ENCODE results near the gene SPINK6. TPM values are rescaled to one million over a fixed set of nuclear protein-coding genes. Genes with fewer than 3 reads are reported as not detected.

The SPINK6 gene, protein sequence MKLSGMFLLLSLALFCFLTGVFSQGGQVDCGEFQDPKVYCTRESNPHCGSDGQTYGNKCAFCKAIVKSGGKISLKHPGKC
- not detected in 2 replicates for total RNA-seq (2014; rRNA removed; shearing (Covaris generic); ENCODE audit: low replicate concordance)

DNA sequence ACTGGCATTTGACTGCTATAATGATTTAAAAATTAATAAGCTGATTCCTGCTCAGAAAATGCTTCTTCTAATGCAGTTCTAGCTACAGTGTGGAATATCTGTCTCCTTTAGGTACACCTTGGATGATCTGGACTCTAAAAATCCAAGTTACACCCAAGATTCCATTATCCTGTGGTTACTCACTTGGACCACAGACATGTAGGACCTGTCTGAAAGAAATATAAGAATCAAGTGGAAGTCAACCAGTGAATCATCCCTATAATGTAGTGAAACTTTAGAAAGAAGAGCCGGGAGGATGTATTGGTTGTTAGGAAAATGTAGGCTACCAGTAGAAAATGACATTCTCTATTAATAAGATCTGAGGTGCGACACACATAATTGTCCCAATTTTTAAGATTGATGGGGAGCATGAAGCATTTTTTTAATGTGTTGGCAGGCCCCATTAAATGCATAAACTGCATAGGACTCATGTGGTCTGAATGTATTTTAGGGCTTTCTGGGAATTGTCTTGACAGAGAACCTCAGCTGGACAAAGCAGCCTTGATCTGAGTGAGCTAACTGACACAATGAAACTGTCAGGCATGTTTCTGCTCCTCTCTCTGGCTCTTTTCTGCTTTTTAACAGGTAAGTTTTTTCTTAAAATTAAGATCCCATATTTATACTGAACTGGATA lies at the start of gene SPINK6:
SPINK6 (plus strand) TSS at position 512 of the 673 bp plus-strand sequence; CDS start at position 567, 55 bp downstream.
- DNase-seq (ENCODE audit: low read depth), result no peak

DNA sequence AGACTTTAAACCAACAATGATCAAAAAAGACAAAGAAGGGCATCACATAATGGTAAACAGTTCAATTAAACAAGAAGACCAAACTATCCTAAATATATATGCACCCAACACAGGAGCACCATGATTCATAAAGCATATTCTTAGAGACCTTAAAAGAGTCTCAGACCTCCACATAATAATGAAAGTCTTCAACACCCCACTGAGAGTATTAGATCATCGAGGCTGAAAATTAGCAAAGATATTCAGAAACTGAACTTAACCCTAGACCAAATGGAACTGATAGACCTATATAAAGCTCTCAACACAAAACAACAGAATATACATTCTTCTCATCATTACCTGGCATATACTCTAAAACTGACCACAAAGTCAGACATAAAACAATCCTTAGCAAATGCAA lies 46.2 kb upstream of the SPINK6 start:
- in situ Hi-C loops (cut with HindIII; ENCODE audit: low pct_unique_long_range_greater_than_20kb, low sequenced_read_pairs), result no loop called here
- no peak for DNase-seq (ENCODE audit: low read depth)

More for the DNA sequence above, at the start of gene SPINK6:
- in situ Hi-C loops (cut with HindIII; ENCODE audit: low pct_unique_long_range_greater_than_20kb, low sequenced_read_pairs), result no loop called here

DNA sequence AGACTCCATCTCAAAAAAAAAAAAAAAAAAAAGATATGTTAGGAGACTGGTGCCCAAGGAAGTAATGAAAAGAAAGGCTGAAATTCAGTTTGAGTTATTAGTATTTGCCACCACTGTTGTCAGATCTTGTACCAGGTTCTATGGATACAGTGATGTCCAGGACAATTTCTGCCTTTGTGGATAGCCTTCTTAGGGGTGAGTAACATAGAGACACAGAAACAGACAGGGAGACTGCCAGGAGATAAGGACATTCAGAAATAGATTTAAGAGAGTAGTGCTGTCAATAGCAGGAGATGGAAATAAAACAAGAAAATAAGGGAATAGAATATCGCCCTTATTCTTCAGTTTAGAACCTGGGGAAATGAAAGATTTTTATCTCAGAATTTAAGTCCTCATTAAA lies 40.8 kb upstream of the SPINK6 start:
- no peak for DNase-seq (ENCODE audit: low read depth)
- in situ Hi-C loops (cut with HindIII; ENCODE audit: low pct_unique_long_range_greater_than_20kb, low sequenced_read_pairs), result no loop called here

DNA sequence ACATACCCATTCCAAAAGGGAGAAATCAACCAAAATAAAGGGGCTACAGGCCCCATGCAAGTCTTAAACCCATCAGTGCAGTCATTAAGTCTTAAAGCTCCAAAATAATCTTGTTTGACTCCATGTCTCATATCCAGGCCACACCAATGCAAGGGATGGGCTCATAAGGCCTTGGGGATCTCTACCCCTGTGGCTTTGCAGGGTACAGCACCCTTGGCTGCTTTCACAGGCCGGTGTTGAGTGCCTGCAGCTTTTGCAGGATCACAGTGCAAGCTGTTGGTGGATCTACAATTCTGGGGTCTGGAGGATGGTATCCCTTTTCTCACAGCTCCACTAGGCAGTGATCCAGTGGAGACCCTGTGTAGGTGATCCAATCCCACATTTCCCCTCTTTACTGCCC lies 39.5 kb upstream of the SPINK6 start:
- no peak for DNase-seq (ENCODE audit: low read depth)
- in situ Hi-C loops (cut with HindIII; ENCODE audit: low pct_unique_long_range_greater_than_20kb, low sequenced_read_pairs), result no loop called here

DNA sequence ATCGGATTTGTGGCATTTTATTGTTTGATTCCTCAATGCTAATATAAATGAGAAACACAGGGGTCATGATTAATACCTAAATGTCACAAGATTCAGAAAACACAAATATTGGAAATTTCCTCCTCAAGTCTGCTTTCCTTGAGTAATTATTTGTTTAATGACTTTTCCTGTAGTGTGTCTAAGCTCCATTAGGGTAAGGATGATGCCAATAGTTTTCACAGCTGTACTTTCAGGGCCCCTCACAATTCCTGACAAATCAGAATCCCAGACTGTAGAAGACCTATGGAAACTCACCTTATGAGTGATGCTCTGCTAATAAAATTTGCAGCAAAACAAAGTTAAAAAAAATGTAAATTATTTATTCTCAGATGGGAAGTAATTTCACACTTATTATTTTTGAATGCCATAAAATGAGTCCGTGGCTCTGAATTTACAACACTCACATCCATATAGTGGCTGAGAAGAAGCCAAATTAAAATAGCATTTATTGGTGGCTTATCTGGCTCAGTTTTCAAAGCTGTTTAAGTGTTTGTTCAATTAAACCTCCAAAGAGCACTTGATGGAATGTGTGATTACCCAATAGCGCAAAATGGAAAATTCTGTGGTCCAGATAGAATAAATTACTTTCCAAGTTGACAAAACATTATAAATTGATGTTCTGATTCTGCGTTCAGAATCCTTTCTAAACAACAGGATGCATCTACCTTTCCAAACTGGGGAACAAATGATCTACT lies 36.1 kb upstream of the SPINK6 start:
- DNase-seq (ENCODE audit: low read depth), result no peak
- in situ Hi-C loops (cut with HindIII; ENCODE audit: low pct_unique_long_range_greater_than_20kb, low sequenced_read_pairs), result no loop called here

DNA sequence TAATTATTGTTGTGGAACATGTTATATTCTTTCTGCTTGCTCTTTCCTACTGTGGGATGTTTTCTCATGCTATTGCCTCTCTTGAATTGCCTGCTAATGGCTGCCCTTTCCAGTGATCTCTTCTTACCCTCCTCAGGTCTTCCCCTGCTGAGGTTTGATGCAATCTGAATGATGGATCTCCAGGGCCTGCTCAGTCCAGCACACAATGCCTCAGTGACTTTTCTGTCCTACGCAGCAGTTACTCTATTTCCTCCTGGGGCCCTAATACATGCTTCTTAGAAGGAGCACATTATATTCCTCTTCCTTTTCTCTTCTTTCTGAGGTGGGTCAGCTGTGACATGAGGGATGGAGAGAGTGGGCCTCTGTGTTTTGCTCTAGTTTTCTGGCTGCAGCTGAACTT lies 34.6 kb upstream of the SPINK6 start, which contains the start of gene SPINK14:
SPINK14 (plus strand) TSS at position 301 of the 400 bp plus-strand sequence. CDS start 1,187 bp downstream, outside the sequence.
- in situ Hi-C loops (cut with HindIII; ENCODE audit: low pct_unique_long_range_greater_than_20kb, low sequenced_read_pairs), result no loop called here
- no peak for DNase-seq (ENCODE audit: low read depth)

DNA sequence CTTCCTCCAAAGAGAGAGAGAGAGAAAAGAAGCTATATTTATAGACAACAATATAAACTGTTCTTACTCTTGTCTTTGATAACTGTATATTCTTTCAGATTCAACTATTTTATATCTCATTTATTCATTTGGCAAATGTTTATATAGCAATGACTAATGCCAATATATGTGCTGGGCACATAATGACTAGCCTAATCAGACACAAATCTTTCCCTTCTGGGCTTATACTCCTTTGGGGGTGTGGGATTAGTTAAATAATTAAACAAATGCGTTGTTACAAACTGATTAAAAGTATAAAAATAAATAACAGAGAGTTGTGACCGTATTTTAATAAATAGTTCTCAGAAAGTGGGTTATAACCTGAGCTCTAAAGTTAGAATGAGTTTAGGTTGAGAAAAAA lies 30.5 kb upstream of the SPINK6 start:
- in situ Hi-C loops (cut with HindIII; ENCODE audit: low pct_unique_long_range_greater_than_20kb, low sequenced_read_pairs), result no loop called here
- DNase-seq (ENCODE audit: low read depth), result no peak

DNA sequence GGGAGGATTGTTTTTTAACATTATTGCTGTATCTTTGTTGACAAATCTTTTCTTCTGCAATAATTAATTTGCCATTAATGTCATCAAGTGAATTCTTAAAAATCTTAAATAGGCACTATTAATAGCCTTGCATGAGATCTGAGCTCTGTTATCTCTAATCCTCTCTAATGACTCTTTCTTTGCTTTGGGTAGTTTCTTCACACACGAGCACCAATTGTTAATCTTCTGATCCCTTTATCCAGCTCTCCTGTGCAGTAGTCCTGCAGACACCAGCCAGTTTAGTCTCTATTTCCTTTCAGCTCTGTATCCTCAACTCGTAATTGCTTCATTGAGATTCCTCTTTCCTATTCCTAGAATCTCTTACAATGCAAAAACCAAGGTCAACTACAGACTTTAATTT lies 26.4 kb upstream of the SPINK6 start:
- in situ Hi-C loops (cut with HindIII; ENCODE audit: low pct_unique_long_range_greater_than_20kb, low sequenced_read_pairs), result no loop called here
- DNase-seq (ENCODE audit: low read depth), result no peak

DNA sequence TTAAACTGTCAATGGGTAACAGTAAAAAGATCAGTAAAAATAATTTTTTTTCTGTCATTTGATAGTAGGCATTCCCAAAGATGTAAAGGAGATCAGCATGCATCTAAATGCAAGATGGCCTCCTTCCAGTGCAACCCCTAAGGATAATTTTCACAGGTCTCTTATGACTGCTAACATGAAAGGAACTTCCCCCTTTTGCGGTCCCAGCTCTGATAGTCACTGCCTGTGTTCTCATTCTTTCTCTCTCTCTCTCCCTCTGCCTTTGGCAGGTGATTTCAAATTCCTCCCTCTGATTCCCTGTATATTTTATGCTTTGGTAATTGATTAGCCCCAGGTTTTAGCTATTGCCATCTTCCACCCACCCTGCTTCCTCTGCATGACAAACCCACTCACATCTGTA lies 25.6 kb upstream of the SPINK6 start:
- DNase-seq (ENCODE audit: low read depth), result no peak
- in situ Hi-C loops (cut with HindIII; ENCODE audit: low pct_unique_long_range_greater_than_20kb, low sequenced_read_pairs), result no loop called here

DNA sequence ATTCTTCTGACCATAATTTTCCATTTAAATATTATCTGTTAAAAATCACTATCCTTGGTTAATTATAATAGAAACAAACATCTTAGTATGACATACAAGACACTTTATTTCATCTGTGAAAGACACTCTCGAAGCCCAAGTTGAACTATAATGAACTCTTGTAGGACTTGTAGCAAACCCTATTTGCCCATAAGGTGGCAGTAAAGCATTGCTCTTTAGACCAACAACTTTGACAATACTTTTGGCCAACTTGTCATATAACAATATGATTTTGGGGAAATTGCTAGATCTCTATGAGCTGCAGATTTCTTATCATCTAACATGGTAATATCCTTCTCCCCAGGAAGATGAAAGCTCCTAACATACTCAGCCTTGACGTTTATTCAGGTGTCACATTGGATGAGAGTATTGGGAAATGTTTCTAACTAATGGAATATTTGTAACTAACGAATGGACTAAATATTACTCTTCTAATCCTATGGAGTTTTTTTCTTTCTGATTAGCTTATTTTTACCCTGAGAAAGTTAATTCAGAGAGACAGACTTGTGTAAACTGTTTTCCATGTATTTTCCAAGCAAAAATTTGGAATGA lies 23.5 kb upstream of the SPINK6 start:
- in situ Hi-C loops (cut with HindIII; ENCODE audit: low pct_unique_long_range_greater_than_20kb, low sequenced_read_pairs), result no loop called here

DNA sequence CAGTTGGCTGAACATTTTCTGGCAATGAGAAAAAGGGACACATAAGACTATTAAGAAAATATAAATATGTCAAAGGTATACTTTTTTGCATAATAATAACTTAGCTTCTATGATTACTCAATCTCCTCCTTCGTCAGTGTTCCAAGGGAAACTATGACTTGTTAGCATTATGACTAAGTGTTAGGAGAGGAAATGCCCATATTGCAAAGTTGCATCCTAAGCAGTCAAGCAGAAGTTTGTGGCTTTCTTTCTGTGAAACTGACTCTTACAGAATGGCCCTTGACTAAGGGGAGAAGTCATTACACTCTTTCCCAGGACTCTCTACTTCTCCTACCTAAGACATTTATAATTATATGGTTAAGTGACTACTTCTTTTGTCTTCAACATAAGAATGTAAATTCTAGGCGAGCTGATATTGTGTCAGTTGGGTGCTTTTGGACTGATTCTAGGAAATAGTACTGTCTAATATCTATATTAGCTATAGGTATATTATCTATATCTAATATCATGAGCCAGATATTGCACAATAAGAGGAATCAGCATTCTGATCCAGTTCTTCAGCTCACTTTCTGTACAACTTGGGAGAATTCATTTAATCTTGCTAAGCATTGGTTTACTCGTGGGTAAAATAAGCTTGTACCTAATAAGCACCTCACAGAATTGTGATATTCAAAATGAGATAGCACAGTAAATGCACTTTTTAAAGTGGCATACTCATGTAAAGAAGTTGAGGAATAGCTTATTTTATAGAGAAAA lies 16.4 kb upstream of the SPINK6 start:
- DNase-seq (ENCODE audit: low read depth), result no peak
- in situ Hi-C loops (cut with HindIII; ENCODE audit: low pct_unique_long_range_greater_than_20kb, low sequenced_read_pairs), result no loop called here

More for the DNA sequence above, 23.5 kb upstream of the SPINK6 start:
- peak; percentile 17 for DNase-seq (ENCODE audit: low read depth)

DNA sequence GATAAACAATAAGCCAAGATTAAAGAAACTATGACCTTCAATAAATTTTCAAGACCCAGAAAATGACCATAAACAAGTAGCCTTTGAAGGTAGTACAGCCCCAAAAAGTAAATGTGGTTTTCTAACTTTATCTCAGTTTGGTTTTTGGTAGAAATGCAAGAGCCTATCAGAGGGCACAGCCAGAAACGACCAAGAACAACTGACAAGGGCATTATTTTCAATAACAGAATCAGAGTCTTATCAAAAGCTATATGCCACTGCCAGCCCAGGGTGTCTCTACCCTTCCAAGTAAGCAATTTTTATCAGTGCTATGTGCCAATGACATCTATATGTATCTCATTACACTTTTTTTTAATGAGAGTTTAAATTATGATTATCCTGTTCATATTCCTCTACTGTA lies 11.8 kb upstream of the SPINK6 start:
- DNase-seq (ENCODE audit: low read depth), result no peak
- in situ Hi-C loops (cut with HindIII; ENCODE audit: low pct_unique_long_range_greater_than_20kb, low sequenced_read_pairs), result no loop called here

DNA sequence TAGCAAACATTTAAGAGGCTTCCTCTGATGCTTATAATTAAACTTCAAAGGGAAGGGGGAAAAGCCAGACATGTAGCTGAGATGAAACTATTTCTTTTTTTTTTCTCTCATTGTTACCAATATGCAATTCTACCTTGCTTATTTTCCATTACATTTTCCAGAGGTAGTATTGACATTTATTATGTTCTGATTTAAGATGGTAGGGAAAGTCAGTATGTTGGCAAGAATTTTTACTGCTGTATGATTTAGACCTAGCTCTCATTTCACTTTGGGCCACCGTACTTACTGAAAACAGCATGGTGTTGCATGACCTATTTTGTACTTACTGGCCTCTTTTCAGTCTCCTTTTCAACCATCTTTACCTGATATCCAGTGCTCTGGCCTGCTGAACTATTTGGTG lies 9.6 kb upstream of the SPINK6 start:
- no peak for DNase-seq (ENCODE audit: low read depth)
- in situ Hi-C loops (cut with HindIII; ENCODE audit: low pct_unique_long_range_greater_than_20kb, low sequenced_read_pairs), result no loop called here

DNA sequence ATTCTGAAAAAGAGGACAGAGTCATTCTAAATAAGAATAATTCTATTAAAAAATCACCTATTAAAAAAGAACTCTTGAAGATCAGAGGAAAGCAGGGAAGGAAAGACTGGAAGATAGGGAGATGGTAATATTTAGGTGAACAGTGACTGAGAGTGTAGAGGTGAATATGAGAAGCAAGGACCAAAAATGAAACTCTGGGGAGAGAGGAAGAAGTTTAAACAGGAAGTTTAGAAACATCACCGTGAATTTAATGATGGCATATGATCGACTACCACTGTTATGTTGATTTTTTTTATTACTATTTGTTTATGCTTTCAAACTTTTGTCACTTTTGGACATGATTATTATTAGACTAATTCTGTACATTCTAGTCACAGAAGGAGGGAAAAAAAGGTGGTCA lies 1.7 kb upstream of the SPINK6 start:
- in situ Hi-C loops (cut with HindIII; ENCODE audit: low pct_unique_long_range_greater_than_20kb, low sequenced_read_pairs), result no loop called here
- DNase-seq (ENCODE audit: low read depth), result no peak

DNA sequence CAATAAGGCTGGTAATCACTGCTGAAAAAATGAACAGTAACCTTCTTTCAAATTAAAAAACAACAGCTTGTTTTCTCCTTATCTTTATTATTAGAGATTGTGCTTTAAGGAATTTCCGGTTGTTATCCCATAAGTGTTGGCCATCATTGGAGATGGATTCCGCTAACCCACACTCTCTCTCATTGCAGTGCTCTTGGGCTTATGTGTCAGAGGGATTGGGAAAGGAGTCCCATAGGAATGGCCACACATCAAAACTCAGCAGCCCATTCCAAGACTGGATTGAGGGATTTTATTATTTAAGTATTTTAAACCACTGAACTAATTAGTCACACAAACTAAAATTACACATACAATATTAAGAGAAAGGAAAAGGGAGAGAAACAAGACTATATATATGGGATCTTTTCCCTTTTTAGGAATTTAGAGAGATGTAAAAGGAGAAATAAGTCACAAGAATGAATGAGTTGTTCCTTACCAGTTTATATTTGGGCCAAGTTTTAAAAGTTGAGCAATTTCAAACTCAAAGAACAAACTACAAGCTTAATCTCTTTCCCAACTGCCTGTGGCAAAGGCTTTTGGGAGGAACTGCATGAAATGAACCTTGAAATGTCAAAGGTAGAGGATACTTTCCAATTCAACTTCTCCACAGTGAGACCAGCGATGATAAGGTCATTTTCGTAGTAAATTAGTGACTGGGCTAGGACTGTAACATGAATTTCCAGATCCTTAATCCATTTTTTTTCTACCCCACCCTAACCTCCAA lies 2.4 kb downstream of the SPINK6 start:
- in situ Hi-C loops (cut with HindIII; ENCODE audit: low pct_unique_long_range_greater_than_20kb, low sequenced_read_pairs), result no loop called here
- DNase-seq (ENCODE audit: low read depth), result no peak

DNA sequence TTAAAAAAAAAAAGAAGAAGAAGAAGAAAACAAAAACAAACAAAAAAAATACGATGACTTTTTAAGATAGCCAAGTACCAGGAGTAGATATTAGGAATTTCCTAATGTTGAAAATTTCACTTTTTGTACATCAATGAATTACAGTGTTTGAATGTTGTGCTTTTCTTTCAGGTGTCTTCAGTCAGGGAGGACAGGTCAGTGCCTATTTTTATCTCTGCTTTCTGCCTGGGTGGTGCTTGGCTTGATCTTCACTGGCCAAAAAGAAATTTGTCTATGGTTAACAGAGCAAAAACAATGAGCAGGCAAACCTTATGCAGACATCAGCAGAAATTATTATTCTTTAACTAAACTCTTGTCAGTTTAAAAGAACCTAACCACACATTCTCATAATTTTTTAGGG lies 3.0 kb downstream of the SPINK6 start:
- in situ Hi-C loops (cut with HindIII; ENCODE audit: low pct_unique_long_range_greater_than_20kb, low sequenced_read_pairs), result no loop called here
- DNase-seq (ENCODE audit: low read depth), result no peak

DNA sequence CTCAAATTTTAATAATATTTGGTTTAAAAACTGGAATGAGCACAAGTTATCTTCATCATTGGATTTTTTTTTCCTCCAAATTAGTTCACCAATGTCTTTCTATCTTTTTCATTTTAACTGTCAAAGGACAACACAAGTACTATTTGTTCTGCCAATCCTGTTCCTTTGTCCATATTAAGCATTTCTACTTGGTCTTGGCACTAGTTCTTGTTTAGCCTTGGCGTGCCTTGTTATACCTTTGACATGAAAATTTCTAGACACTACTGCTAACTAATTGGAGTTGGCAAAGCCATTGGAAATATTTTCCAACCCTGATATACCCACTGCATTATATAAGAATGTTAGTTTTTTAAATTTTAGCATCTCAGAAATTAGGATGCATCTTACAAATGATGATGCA lies 3.8 kb downstream of the SPINK6 start:
- DNase-seq (ENCODE audit: low read depth), result no peak
- in situ Hi-C loops (cut with HindIII; ENCODE audit: low pct_unique_long_range_greater_than_20kb, low sequenced_read_pairs), result no loop called here

DNA sequence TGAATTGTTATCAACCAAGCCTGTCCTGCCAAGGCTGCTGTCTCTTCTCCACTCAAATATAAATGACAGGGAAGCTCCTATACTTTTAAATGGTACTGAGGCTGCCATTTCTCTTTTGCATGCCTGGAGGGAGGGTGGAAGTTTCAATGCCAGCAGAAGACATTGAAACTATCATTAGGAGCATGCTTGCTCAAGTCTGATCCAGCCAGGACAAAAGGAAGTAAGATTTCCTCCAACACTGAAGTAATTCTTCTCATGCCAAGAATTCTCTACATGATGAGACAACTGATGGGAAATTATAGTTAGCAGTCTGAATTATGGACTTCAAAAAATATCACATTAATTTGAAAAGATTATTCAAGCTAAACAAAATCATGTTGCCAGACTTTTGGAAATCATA lies 5.4 kb downstream of the SPINK6 start:
- in situ Hi-C loops (cut with HindIII; ENCODE audit: low pct_unique_long_range_greater_than_20kb, low sequenced_read_pairs), result no loop called here
- no peak for DNase-seq (ENCODE audit: low read depth)
